Thymus (tissue), 11 donors: ENCODE measurements around the gene MAP2K5. TPM values are rescaled to one million over a fixed set of nuclear protein-coding genes. Genes with fewer than 3 reads are reported as not detected.

Experiments
- DNase-seq, 9 donors: peaks; one replicate each; pipeline ENCODE4 v3.0.0-alpha.2; 2013; ENCODE audit warnings: low spot score in 9 of 9, low read depth in 6 of 9, missing footprints in 1 of 9
- H3K27ac ChIP-seq, 2 donors: one replicate each; pipeline ENCODE4 v1.5.1; 2013; ENCODE audit warnings: control low read depth in 1 of 2, low read depth in 1 of 2, low read length in 1 of 2, mild to moderate bottlenecking in 1 of 2, moderate library complexity in 1 of 2
- H3K27me3 ChIP-seq, 2 donors: one replicate each; pipeline ENCODE4 v1.5.1; 2013; ENCODE audit warnings: low read length in 1 of 2; ENCODE audit not compliant: control insufficient read depth in 2 of 2, insufficient read depth in 1 of 2
- H3K36me3 ChIP-seq, 2 donors: one replicate each; pipeline ENCODE4 v1.5.1; 2013; ENCODE audit warnings: low read length in 1 of 2, mild to moderate bottlenecking in 1 of 2, moderate library complexity in 1 of 2; ENCODE audit not compliant: control insufficient read depth in 2 of 2, insufficient read depth in 2 of 2
- H3K4me1 ChIP-seq, 2 donors: one replicate each; pipeline ENCODE4 v1.5.1; 2013; ENCODE audit warnings: low read length in 2 of 2; ENCODE audit not compliant: control insufficient read depth in 2 of 2, insufficient read depth in 2 of 2
- H3K4me3 ChIP-seq, 2 donors: one replicate each; pipeline ENCODE4 v1.5.1; 2013; ENCODE audit warnings: low read length in 2 of 2, control low read depth in 1 of 2, mild to moderate bottlenecking in 1 of 2
- H3K9me3 ChIP-seq, 2 donors: one replicate each; pipeline ENCODE4 v1.5.1; 2013; ENCODE audit warnings: low read length in 1 of 2, mild to moderate bottlenecking in 1 of 2; ENCODE audit not compliant: control insufficient read depth in 2 of 2, insufficient read depth in 1 of 2
- WGBS: extraction: QIAGEN DNeasy Blood & Tissue Kit; methylation state at CpG from one replicate; pipeline ENCODE4 v1.1.7; 2013; 5-methylcytosine and 5-hydroxymethylcytosine counted together
- polyA plus RNA-seq: library from polyadenylated mRNA; stranded (reverse); fragments of 200-250 nt; gene quantifications from one replicate; pipeline ENCODE4 v1.2.3, GENCODE V29; 2013
- total RNA-seq: library from RNA; stranded (reverse); fragments of 120-200 nt; gene quantifications from one replicate; pipeline ENCODE4 v1.2.4, GENCODE V29; 2013
- donor health status: healthy.

MAP2K5 gene
- total and polyA plus RNA-seq, 2 donors = 9.4 to 16.3 TPM

- peaks cover 11% of the 10 kb centered on the region in 2 donors for H3K36me3 ChIP-seq
- no peaks in the 10 kb centered on the region for H3K27me3 ChIP-seq
- 97% methylated on average over 5 of the region's 5 CpGs for WGBS
- DNase-seq = no peak
- no peak overlapping the region for H3K4me3 ChIP-seq
- no peak overlapping the region for H3K27ac ChIP-seq
- H3K4me1 ChIP-seq = no peaks in the 10 kb centered on the region
- H3K9me3 ChIP-seq = peaks cover under 1 to 5% of the 10 kb centered on the region in 2 donors
Observed at GRCh38 chr15:67563092-67563491, 20.6 kb downstream of the MAP2K5 start.

DNA sequence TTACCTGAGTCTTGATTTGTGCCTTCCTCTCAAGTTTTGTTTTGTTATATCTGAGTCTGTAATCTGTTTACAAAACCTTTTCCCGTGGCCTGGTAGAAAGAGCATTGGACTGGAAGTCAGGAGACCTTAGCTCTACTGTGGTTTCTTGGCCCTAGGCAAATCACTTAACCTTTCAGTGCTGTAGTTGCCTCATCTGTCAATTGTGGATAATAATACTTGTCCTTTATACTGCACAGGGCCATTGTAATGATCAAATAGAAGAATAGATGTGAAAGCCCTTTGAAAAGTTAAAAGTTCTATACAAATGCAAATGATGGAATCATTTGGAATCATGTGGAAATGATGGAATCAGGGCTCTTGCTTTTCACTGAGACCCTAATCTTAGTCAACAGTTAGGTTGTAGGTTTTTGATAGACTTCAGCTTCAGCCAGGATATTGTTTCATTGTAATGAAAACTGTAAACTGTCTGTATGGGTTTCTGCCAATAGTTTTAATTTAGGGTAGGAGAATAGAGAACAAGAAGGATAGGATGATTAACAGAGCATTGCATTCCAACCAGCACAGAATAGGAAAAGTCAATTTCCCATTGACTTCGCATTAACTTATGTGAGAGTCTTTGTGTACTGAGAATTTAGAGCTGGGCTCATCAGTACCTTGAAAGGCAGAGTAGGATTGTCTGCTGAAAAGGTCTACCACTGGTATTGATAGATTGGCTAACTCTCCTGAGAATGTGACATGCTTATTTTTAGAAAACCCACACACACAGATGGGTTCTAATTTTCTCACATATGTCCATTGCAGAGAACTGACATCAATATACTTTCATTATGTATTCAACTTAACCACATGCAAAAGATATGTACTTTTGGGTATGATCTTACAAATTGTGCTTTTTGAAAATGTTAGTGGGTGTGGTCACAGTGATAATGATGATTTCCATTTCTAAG, 21.8 kb downstream of the MAP2K5 start:
- no peak for DNase-seq
- H3K27me3 ChIP-seq = no peaks in the 10 kb centered on the region
- H3K4me3 ChIP-seq = no peak overlapping the region
- H3K27ac ChIP-seq = no peak overlapping the region
- 96% methylated on average over 2 of the region's 2 CpGs for WGBS
- H3K4me1 ChIP-seq = no peaks in the 10 kb centered on the region
- peaks cover 0 to under 1% of the 10 kb centered on the region in 2 donors for H3K36me3 ChIP-seq
- no peaks in the 10 kb centered on the region for H3K9me3 ChIP-seq

- H3K9me3 ChIP-seq = no peaks in the 10 kb centered on the region
- no peak overlapping the region for H3K27ac ChIP-seq
- H3K4me3 ChIP-seq = no peak overlapping the region
- H3K36me3 ChIP-seq = peaks cover 3 to 6% of the 10 kb centered on the region in 2 donors
- H3K4me1 ChIP-seq = no peaks in the 10 kb centered on the region
- WGBS = 35% methylated on average over 3 of the region's 3 CpGs
- DNase-seq = no peak
- H3K27me3 ChIP-seq = no peaks in the 10 kb centered on the region
Observed at GRCh38 chr15:67564968-67565345, 22.5 kb downstream of the MAP2K5 start.

GRCh38 chr15:67569668-67570067, 27.2 kb downstream of the MAP2K5 start:
- Histone ChIP-seq H3K4me1 (no peaks in the 10 kb centered on the region), H3K4me3 (no peak overlapping the region), H3K36me3 (peaks cover 3 to 22% of the 10 kb centered on the region in 2 donors), H3K9me3 (no peaks in the 10 kb centered on the region), H3K27me3 (no peaks in the 10 kb centered on the region), H3K27ac (no peak overlapping the region)
- no peak for DNase-seq
- WGBS = 98% methylated on average over 3 of the region's 3 CpGs

- H3K4me3 ChIP-seq = no peak overlapping the region
- no peaks in the 10 kb centered on the region for H3K27me3 ChIP-seq
- H3K4me1 ChIP-seq = no peaks in the 10 kb centered on the region
- H3K36me3 ChIP-seq = peaks cover 3 to 22% of the 10 kb centered on the region in 2 donors
- H3K27ac ChIP-seq = no peak overlapping the region
- DNase-seq = no peak
- no peaks in the 10 kb centered on the region for H3K9me3 ChIP-seq
- 98% methylated on average over 4 of the region's 4 CpGs for WGBS
Observed at GRCh38 chr15:67570875-67571647, 28.6 kb downstream of the MAP2K5 start.

- Histone ChIP-seq H3K27me3 (no peaks in the 10 kb centered on the region), H3K36me3 (peaks cover 3 to 22% of the 10 kb centered on the region in 2 donors), H3K9me3 (no peaks in the 10 kb centered on the region), H3K4me1 (no peaks in the 10 kb centered on the region), H3K4me3 (no peak overlapping the region), H3K27ac (no peak overlapping the region)
- 99% methylated on average over 5 of the region's 5 CpGs for WGBS
- DNase-seq = no peak
Observed at GRCh38 chr15:67571648-67572415, 29.3 kb downstream of the MAP2K5 start.

- whole genome bisulfite sequencing = 95% methylated on average over 3 of the region's 3 CpGs
- Histone ChIP-seq H3K36me3 (peaks cover 3 to 24% of the 10 kb centered on the region in 2 donors), H3K27ac (no peak overlapping the region), H3K9me3 (no peaks in the 10 kb centered on the region), H3K4me1 (no peaks in the 10 kb centered on the region), H3K4me3 (no peak overlapping the region), H3K27me3 (no peaks in the 10 kb centered on the region)
- DNase-seq = no peak
Observed at GRCh38 chr15:67573194-67573593, 30.7 kb downstream of the MAP2K5 start.

DNA sequence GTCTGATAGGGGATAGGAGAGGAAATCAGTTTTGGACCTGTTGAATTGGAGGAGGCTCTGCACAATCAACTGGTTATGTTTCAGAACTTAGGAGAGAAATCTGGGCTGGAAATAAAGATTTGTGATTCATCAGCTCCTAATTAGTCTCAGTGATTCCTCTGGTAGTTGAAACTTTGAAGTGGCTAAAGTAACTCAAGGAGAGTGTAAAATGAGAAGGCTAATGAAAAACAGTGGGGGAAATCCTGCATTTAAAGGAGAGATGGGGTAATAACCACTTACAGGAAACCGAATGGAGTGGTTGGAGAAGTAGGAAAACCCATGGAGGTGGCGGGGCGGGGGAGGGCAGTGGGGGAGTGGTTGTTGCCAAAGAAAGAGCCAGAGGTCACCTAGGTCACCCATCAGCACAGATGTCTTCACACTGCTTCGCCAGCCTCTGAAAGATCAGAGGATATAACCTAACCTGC, 32.6 kb downstream of the MAP2K5 start:
- Histone ChIP-seq H3K27me3 (no peaks in the 10 kb centered on the region), H3K27ac (no peak overlapping the region), H3K9me3 (no peaks in the 10 kb centered on the region), H3K4me1 (no peaks in the 10 kb centered on the region), H3K4me3 (no peak overlapping the region), H3K36me3 (peaks cover 0 to 18% of the 10 kb centered on the region in 2 donors)
- no peak for DNase-seq
- 92% methylated on average over 4 of the region's 4 CpGs for WGBS
